IPS-NIHi7 (cell line): Measurements from ENCODE around the gene SPIN1.

ENCODE experiments used
- DNase-seq: peaks from one replicate; pipeline ENCODE4 v3.0.0; 2012; ENCODE audit warnings: mixed read lengths; ENCODE audit errors: extremely low spot score

Gene SPIN1

DNA sequence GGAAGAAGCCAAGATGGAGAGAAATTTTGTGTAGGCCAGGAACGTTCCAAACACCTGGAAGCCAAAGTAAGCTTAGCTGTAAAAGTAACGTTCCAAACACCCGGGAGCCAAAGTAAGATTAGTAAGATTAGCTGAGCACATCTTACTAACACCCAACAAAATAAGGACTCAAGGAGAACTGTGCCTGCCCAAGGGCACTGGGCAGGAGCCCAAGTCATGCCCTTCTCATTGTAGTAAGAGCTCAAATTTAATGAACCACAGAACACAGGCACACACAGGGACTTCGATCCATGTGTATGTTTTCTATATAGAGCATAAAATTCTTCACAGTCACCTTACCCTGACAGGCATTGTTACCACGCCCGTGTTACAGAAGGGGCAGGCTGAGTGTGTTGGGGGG lies 110.6 kb downstream of the SPIN1 start:
- no peak for DNase-seq

DNA sequence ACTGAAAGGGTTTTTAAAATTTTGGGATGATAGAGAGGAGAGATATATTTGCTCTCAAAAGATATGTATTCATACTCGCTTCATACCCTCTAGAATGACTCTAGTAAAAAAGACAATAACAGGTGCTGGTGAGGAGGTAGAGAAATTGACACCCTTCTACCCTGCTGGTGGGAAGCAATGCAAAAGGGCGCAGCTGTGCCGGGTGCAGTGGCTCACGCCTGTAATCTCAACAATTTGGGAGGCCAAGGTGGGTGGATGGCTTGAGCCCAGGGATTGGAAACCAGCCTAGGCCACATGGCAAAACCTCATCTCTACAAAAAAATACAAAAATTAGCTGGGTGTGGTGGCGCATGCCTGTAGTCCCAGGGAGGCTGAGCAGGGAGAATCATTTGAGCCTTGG lies 112.8 kb downstream of the SPIN1 start:
- DNase-seq = no peak

DNA sequence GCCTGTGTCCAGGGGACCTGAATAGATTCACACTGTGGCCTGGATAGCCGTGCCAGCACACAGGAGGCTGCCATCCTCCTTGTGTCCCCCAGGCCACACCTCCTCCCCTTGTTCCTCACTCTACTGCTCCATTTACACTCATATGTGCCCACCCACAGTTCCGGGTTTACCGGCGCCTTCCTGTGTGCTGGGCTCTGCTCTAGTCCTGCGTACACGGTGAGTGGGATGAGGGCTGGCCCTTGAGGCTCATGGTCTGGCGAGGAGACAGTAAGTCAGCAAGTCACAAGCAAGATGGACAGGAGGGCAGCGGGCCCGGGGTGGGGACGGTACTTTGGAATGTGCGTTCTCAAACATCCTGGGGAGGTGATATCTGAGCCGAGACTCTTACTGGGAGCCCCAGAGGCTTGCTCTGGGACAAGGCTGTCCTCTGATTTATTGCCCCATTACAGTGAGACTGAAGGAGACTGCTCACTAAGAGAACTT lies 114.3 kb downstream of the SPIN1 start:
- no peak for DNase-seq

DNA sequence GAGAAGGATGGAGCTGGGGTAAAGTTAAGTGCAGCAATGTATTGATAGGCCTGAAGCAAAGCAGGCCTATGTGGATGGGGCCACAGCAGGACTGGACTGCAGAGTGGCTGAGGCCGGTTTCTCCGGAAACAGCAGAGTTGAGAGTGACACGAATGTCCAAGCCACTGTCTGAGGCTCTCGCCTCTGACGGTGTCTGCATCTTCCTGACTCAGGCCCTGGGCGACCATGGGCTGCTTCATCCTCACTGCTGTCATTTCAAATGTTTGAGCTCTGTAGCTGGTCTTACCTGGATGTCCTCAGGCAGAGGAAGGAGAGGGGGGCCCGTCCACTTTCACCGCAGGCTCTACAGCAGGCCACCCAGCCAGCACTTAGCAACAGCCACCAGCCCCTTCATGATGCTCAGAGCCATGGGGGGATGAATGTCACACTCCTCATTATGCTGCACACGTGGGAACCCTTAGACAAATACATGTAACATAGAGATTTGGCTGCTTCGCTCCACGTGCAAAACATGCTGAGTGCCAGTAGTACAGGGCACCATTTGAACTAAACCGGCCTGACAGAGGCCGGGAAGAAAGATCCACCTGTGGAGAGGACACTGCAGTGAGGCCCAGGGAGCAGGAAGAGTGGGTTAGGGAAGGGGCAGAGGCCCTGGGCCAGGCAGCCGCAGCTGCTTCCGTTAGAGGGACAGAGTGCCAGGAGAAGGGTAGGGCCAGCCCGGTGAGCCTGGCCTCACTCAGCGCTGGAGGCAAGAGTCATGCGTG lies 115.0 kb downstream of the SPIN1 start:
- DNase-seq = no peak

DNA sequence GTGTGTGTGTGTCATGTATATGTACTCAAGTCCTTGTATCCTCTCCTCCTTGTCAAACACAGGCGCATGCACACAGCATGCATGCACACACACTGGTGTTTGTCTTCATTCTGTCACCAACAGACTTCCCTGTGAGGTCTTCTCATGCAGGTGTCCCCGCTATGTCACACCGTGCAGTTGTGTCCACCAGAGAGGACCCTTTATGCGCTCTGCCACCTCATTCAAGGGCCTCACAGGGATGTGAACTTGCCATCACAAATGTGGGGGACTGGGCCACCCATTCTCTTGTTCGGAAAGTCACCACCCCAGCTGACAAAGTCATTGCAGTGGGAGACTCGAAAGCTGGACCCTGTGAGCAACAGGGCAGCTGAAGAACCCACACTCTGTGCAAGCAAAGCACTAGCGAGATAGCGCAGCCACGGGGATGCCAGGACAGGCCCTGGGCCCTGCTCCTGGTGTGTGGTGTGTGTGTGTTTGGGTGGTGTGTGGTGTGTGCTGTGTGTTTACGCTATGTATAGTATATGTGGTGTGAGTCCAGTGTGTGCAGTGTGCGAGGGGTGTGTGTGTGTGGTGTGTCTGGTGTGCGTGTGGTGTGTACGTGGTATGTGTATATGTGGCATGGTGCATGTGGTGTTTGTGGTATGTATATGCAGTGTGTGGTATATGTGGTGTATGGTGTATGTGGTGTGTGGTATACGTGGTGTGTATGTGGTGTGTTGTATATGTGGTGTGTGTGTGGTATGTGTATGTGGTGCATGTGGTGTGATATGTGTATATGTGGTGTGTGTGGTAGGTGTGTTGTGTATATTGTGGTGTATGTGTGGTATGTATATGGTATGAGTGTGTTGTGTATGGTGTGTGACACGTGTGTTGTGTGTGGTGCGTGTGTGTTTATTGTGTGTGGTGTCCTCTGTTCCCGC lies 115.9 kb downstream of the SPIN1 start:
- DNase-seq = no peak

DNA sequence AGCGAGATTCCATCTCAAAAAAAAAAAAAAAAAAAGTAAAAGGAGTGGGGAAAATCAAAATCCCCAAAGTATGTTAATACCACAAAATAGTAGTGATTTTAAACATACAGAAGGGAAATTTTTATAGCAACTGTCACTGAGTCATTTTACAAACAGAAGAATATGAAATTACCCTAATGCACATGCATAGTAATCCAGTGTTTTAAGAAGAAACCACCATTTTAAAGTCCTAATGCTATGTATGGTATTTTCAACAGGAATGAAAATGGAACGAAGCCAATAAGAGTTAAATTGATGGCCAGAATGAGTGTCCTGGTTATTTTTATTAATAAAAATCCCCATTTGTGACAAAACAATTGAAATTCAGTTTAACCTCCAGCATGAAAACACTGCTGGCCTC lies 120.1 kb downstream of the SPIN1 start:
- no peak for DNase-seq

DNA sequence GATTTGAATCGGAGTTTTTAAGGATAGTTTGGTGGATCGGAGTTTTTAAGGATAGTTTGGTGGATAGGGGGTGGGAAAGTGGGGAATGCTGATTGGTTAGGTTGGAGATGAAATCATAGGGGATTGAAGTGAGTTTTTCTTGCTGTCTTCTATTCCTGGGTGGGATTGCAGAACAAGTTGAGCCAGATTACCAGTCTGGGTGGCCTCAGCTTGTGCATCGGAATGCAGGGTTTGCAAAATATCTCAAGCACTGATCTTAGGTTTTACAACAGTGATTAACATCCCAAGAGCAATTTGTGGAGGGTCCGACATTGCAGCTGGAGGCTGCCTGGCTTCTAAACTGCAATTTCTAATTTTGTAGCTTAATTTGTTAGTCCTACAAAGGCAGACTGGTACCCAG lies 123.7 kb downstream of the SPIN1 start:
- DNase-seq = no peak

DNA sequence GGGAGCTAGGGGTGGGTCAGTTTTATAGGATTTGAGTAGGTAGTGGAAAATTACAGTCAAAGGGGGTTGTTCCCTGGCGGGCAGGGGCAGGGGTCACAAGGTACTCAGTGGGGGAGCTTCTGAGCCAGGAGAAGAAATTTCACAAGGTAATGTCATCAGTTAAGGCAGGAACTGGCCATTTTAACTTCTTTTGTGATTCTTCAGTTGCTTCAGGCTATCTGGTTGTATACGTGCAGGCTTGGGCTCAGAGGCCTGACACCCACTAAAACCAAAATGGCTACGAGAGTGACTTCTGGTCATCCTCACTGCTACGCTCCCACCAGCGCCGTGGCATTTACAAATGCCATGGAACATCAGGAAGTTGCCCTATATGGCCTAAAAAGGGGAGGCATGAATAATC lies 126.0 kb downstream of the SPIN1 start:
- no peak for DNase-seq

DNA sequence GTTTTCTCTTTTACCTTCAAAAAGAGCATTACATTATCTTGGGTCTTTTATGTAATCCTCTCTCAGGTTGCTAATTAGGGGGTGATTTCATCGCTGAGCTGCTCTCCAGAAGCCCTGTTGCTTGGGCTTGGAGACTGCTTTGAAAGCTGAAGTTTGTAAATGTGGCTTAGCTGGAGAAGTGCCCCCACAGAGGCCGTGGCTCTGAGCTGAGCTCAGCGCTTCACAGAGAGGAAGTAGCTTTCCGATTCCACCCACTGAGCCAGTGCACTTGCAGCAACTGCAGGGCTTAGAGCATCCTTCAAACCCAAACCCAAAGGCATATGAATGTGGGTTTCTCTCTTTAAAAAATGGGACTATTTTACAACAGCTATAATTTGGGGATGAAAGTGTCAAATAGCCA lies 133.1 kb downstream of the SPIN1 start:
- no peak for DNase-seq

DNA sequence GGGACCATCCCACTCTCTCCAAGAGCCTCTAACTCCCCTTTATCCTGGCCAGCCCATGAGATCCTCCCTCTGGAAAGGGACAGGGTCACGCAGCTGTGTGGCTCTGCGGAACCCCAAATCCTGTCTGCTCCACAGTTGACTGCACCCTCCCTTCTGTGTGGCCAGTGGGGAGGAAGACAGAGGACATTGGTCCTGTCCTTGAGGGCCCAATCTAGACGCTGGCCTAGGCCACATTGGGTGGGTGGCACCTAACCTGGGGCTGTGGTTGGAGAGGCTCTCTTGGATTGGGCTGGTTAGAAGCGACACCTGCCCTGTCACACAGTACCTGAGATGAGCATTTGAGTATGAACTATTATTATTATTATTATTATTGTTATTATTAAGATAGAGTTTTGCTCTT lies 134.1 kb downstream of the SPIN1 start:
- no peak for DNase-seq

DNA sequence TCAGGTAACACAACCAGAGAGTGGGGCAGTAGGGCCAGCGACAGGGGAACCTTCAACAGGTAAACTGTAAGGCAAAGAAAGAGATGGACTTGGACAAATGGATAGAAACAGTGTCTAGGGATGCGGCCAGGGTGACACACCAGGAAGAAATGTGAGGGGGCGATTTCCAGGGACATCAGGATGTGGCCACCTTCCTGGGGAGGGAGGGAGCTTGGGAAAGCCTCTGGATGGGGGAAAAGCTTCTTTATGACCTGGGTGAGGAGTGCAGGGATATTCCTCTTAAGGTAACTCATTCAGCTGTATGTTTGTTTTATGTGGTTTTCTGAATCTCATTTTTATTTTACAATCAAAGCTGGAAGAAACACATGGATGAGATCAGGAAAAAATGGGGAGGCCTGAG lies 134.8 kb downstream of the SPIN1 start:
- no peak for DNase-seq

DNA sequence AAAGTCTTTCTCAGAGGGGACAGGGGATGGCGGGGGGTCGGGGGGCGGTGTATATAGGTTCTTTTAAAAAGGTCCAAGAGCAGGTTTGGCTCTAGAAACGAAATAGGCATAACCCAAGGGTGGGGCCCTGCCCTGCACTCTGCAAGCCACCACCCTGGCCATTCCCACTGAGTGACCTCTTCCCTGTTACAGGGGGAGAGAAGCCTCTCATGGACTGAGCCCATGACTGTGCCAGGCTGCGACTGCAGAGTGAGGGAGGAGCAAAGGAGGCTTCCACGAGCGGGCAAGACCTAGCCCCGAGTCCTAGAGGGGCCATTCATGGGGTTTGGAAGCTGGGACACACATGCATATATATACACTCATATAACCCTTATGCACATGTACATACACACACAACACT lies 136.7 kb downstream of the SPIN1 start:
- no peak for DNase-seq

DNA sequence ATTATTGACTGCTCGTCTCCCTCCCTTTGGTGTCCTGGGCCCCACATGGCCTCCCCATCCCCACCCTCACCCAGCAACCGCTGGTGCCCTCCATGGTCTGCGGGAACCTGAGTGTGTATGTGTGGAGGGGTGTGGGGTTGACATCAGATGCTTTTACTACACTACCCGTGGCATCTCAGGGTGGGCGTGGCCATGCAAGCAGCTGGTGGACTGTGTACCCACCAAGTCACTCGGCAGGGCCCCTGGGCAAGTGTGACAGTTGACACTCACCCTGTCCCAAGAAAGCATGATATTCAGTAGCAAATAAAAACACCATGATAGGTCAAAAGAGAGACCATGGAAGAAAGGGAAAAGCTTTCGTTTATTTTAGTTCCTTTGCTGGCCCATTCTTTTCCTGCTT lies 139.4 kb downstream of the SPIN1 start:
- no peak for DNase-seq
